ENCODE measurements around the gene DAB2IP. TPM values are rescaled to one million over a fixed set of nuclear protein-coding genes. Genes with fewer than 3 reads are reported as not detected.

DAB2IP gene
- total and polyA plus RNA-seq, 2 of the 4 experiments (the other 2 are of a cell fraction), result 5.6 to 17.2 TPM

DNA sequence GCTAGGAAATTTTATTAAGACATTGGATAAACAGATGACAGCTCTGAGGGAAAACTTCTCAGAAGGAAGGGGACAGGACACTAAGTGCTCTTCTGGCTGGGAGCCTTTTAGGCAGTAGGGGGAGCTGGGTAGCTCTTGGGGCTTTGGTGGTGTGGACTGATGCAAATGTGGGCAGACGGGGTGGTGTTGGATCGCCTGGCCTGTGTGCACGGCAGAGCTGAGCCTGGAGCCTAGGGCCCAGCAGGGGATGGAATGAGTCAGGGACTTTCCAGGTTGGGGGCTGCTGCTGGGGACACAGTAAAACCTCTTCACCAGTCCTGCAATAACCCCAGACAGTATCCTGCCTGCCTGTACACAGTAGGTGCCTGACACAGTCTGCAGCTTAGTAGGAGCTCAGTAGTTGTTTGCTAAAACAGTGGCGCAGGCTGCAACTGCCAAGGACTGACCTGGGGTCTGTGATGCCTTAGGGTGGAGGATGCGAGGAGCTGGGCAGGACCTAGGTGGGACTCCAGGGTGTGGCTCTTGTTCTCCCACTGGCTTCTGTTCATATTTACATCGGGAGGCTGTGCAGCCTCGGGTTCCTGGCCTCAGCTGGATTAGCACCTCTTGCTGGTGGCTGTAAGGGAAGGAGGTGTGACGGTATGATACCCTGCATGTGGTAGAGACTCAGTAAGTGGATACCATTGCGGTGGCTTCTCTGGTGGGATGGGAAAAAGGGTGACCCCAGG is 83.8 kb downstream of the DAB2IP start:
- dilution Hi-C loops (cut with HindIII; ENCODE audit: low sequenced_read_pairs, unreplicated experiment) (no loop called here), in situ Hi-C loops (cut with MboI; ENCODE audit: low sequenced_read_pairs) (no loop called here), intact Hi-C loops (cut with micrococcal nuclease) (no loop called here)
- H3K4ac ChIP-seq (ENCODE audit: low read depth, low read length), result peak overlapping the region; percentile 95
- ChIA-PET POLR2A (ENCODE audit: unreplicated experiment) (no interaction called here), CTCF (interaction anchor here (1.0 to 1.4 kb wide), 4 partner anchors 10 to 16 kb away, joined by 3 to 4 read pairs (median 4); no protein-coding TSS in a partner anchor)
- DNase-seq (peak; percentile 80), ATAC-seq (ENCODE audit: low read depth) (peak; percentile 66)
- H2AK9ac ChIP-seq (replicated peaks; ENCODE audit: low read depth, low read length, poor library complexity), result peak overlapping the region; percentile 91
- BruUV-seq (replicated peaks), result no TSS peak
- peak overlapping the region; percentile 62; the same call in 1 of the 2 replicates for H2AK5ac ChIP-seq (ENCODE audit: low read depth, low read length)
- H2BK15ac ChIP-seq (ENCODE audit: low read depth, low read length), result peak overlapping the region; percentile 33; the same call in 1 of the 3 replicates
- H3K4me3 ChIP-seq (ENCODE audit: insufficient read depth, low read depth, low read length), result no peak overlapping the region
- H3K23ac ChIP-seq (ENCODE audit: low read depth, low read length), result peak overlapping the region; percentile 97
- H3K14ac ChIP-seq (replicated peaks; ENCODE audit: low read depth, low read length), result peak overlapping the region; percentile 94
- no peaks in the 10 kb centered on the region for H3K9me3 ChIP-seq (ENCODE audit: control insufficient read depth, insufficient read depth, low read length)
- peak overlapping the region; percentile 88 for H3K18ac ChIP-seq (ENCODE audit: low read depth, low read length)
- peak overlapping the region; percentile 72; the same call in 1 of the 2 replicates for H2BK20ac ChIP-seq (ENCODE audit: low read depth, low read length)
- H3K27me3 ChIP-seq (ENCODE audit: control insufficient read depth, insufficient read depth, low read length), result no peaks in the 10 kb centered on the region
- peaks cover 20% of the 10 kb centered on the region for H3K9me1 ChIP-seq (ENCODE audit: insufficient read depth, low read length)
- H4K91ac ChIP-seq (ENCODE audit: insufficient read depth, low read depth, low read length), result peak overlapping the region; percentile 93
- H3K4me2 ChIP-seq (ENCODE audit: low read depth, low read length), result peak overlapping the region; percentile 6; the same call in 1 of the 2 replicates
- peak overlapping the region; percentile 94 to 96 for H4K8ac ChIP-seq (ENCODE audit: low read depth in 2 of 2, low read length in 2 of 2)
- no peak overlapping the region for H3K56ac ChIP-seq (ENCODE audit: extremely low read depth, insufficient read depth, low read length)
- 76% methylated on average over 4 of the region's 9 CpGs; no CpG with 5 or more reads in 1 of the 2 experiments for WGBS, 2 experiments (ENCODE audit: extremely low coverage in 2 of 2, insufficient read length in 1 of 2)
- peak overlapping the region; percentile 15 for H2BK5ac ChIP-seq (ENCODE audit: low read depth, low read length, poor library complexity, severe bottlenecking)
- H2BK120ac ChIP-seq (ENCODE audit: low read depth, low read length), result peak overlapping the region; percentile 84; the same call in 1 of the 2 replicates
- H3K4me1 ChIP-seq (ENCODE audit: control insufficient read depth, insufficient read depth, low read length), result peaks cover 35% of the 10 kb centered on the region
- peak overlapping the region; percentile 84 for H2AFZ ChIP-seq (replicated peaks; ENCODE audit: low read length, poor library complexity)
- no peak overlapping the region for H3K9ac ChIP-seq (ENCODE audit: low read depth, low read length)
- no peaks in the 10 kb centered on the region for H3K36me3 ChIP-seq (ENCODE audit: control insufficient read depth, insufficient read depth, low read length)
- peak overlapping the region; percentile 30; the same call in 1 of the 2 replicates for H3K27ac ChIP-seq (ENCODE audit: insufficient read depth, low read length)
- peaks cover 20% of the 10 kb centered on the region for H4K20me1 ChIP-seq (ENCODE audit: insufficient read depth, low read length)
- peak overlapping the region; percentile 28 for H4K5ac ChIP-seq (ENCODE audit: low read depth, low read length)
- peaks cover 38 to 88% of the 10 kb centered on the region in 2 experiments for H3K79me1 ChIP-seq (ENCODE audit: low read depth in 1 of 2, low read length in 2 of 2)
- no peak; the same call in 1 of the 2 replicates for TF ChIP-seq MXI1 (IDR thresholded peaks at IDR 0.05; ENCODE audit: borderline replicate concordance, low read depth, low read length)
- no peak for TF ChIP-seq NFE2L2 (IDR thresholded peaks at IDR 0.05; ENCODE audit: low read depth, low read length)
- no peak for TF ChIP-seq MAFK (IDR thresholded peaks at IDR 0.05; ENCODE audit: low read depth, low read length)
- peak; percentile 59 for TF ChIP-seq SMC3 (IDR thresholded peaks at IDR 0.05; ENCODE audit: low read depth, low read length)
- no peak for TF ChIP-seq MAZ (IDR thresholded peaks at IDR 0.05; ENCODE audit: borderline replicate concordance, low read depth, low read length)
- TF ChIP-seq USF2 (IDR thresholded peaks at IDR 0.05; ENCODE audit: low read depth, low read length), result no peak
- TF ChIP-seq RCOR1 (IDR thresholded peaks at IDR 0.05; ENCODE audit: insufficient replicate concordance, low read length), result no peak
- TF ChIP-seq POLR2A (IDR thresholded peaks at IDR 0.05; ENCODE audit: low read depth, low read length), result no peak
- TF ChIP-seq CEBPB (IDR thresholded peaks at IDR 0.05; ENCODE audit: low read depth, low read length), result no peak
- TF ChIP-seq, protein P1, sequence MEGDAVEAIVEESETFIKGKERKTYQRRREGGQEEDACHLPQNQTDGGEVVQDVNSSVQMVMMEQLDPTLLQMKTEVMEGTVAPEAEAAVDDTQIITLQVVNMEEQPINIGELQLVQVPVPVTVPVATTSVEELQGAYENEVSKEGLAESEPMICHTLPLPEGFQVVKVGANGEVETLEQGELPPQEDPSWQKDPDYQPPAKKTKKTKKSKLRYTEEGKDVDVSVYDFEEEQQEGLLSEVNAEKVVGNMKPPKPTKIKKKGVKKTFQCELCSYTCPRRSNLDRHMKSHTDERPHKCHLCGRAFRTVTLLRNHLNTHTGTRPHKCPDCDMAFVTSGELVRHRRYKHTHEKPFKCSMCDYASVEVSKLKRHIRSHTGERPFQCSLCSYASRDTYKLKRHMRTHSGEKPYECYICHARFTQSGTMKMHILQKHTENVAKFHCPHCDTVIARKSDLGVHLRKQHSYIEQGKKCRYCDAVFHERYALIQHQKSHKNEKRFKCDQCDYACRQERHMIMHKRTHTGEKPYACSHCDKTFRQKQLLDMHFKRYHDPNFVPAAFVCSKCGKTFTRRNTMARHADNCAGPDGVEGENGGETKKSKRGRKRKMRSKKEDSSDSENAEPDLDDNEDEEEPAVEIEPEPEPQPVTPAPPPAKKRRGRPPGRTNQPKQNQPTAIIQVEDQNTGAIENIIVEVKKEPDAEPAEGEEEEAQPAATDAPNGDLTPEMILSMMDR (conservative IDR thresholded peaks at IDR 0.05; ENCODE audit: low read depth, low read length), result peak; percentile 68
- TF ChIP-seq FOS (IDR thresholded peaks at IDR 0.05; ENCODE audit: low read depth, low read length), result peak; percentile 8; the same call in 1 of the 2 replicates
- TF ChIP-seq BHLHE40 (IDR thresholded peaks at IDR 0.05; ENCODE audit: low read depth, low read length), result no peak
- peak; percentile 71 for TF ChIP-seq RAD21 (IDR thresholded peaks at IDR 0.05; ENCODE audit: low read length)
- no peak for TF ChIP-seq RFX5 (IDR thresholded peaks at IDR 0.05; ENCODE audit: low read depth, low read length)
- no peak for TF ChIP-seq CHD1 (IDR thresholded peaks at IDR 0.05; ENCODE audit: low read depth, low read length)
